Ovary (tissue), 9 donors: Measurements from ENCODE around the gene TOP2A. TPM values are rescaled to one million over a fixed set of nuclear protein-coding genes. Genes with fewer than 3 reads are reported as not detected.
A peak's percentile ranks its signal among the peaks of the same experiment; 100 is the strongest.

Experiments used
- DNase-seq, 5 donors: peaks; one replicate each; pipeline ENCODE4 v3.0.0-alpha.2; 2019 to 2020
- H3K27ac ChIP-seq, 2 donors: fragments of 200-600 bp; one replicate each; pipeline versions ENCODE4 v1.5.1 to v1.8.0; 2019 to 2022
- H3K27me3 ChIP-seq: fragments of 200-600 bp; one replicate; pipeline ENCODE4 v1.8.0; 2022
- H3K36me3 ChIP-seq: fragments of 200-600 bp; sonication (generic); one replicate; pipeline ENCODE4 v1.5.1; 2019
- H3K4me1 ChIP-seq: one replicate; pipeline ENCODE4 v1.8.1; 2013; ENCODE audit warnings: mild to moderate bottlenecking, moderate library complexity; ENCODE audit not compliant: insufficient read depth
- H3K4me3 ChIP-seq: fragments of 200-600 bp; sonication (generic); one replicate; pipeline ENCODE4 v1.5.1; 2017
- H3K9me3 ChIP-seq, 2 donors: fragments of 200-600 bp in 1 of 2; sonication (generic) in 1 of 2; one replicate each; pipeline versions ENCODE4 v1.5.1 to v1.8.1; 2013 to 2019; ENCODE audit warnings: mild to moderate bottlenecking in 1 of 2, moderate library complexity in 1 of 2
- CTCF ChIP-seq, 3 donors: fragments of 450-650 bp in 2 of 3; fragments of 200-600 bp in 1 of 3; IDR thresholded peaks; one replicate each; pipeline versions ENCODE4 v1.5.1 to v1.8.0; 2016 to 2022; ENCODE audit warnings: antibody characterized with exemption in 3 of 3, mild to moderate bottlenecking in 1 of 3
- EP300 ChIP-seq: sonication (generic); formaldehyde crosslinking; IDR thresholded peaks from one replicate; pipeline ENCODE4 v1.6.1; 2017; ENCODE audit warnings: antibody characterized with exemption
- POLR2A ChIP-seq: fragments of 450-650 bp; IDR thresholded peaks from one replicate; pipeline ENCODE4 v1.6.1; 2017; ENCODE audit warnings: antibody characterized with exemption, mild to moderate bottlenecking, moderate library complexity
- WGBS, 3 donors: extraction: QIAGEN DNeasy Blood & Tissue Kit in 1 of 3; methylation state at CpG; one replicate each; pipeline versions ENCODE4 v1.1.5 to v1.1.7; 2013 to 2017; 5-methylcytosine and 5-hydroxymethylcytosine counted together
- intact Hi-C, 4 donors: fragments of 100-400 bp; cut with DNase I; formaldehyde crosslinking; loops; one replicate each; pipeline versions ENCODE4 v1.11.0 to v1.15.1; 2022 to 2023
- polyA plus RNA-seq, 2 donors: library from polyadenylated mRNA; stranded (reverse); fragments of 200-250 nt in 1 of 2; fragments of 350-450 nt in 1 of 2; fragmentation: Illumina TruSeq in 1 of 2; extraction: RNeasy Lipid Tissue Mini Kit (QIAGEN cat#74804) in 1 of 2; gene quantifications; one replicate each; pipeline ENCODE4 v1.2.3, GENCODE V29; 2013 to 2014
- total RNA-seq, 7 donors: library from RNA; depleted of rRNA in 2 of 7; stranded (reverse); fragments of >200 nt in 2 of 7; fragmentation: NEBNext Ultra II Directional in 3 of 7; extraction: Animal tissue kit (Norgen Biotek cat#: 25700) in 3 of 7; gene quantifications; one replicate each; pipeline versions ENCODE4 v1.1.0 to v1.2.4, GENCODE V29; 2016 to 2023
- donor health status: DM: no; HTN: no; CAD: no; lungs with moderate emphysema.
- donor health status: DM: no; HTN: no; CAD: no.
- donor health status: Bipolar disorder and iron deficiency.
- donor health status: DM: yes; HTN: yes; CAD: no.
- donor health status: DM: no; HTN: no; CAD: no.
- donor health status: DM: yes; HTN: yes; CAD: no.

The TOP2A gene
- total and polyA plus RNA-seq, 9 donors, result 0.36 to 4.5 (median 1.2) TPM

- 53 to 68% (median 65%) methylated on average over 4 of the region's 4 CpGs for WGBS, 3 donors
- intact Hi-C loops, result loop anchor here in 1 of 4 donors (5.0 kb wide), 1 partner anchor 109 kb away; no protein-coding TSS in a partner anchor
- Histone ChIP-seq H3K27me3 (no peaks in the 10 kb centered on the region), H3K4me1 (peaks cover 44% of the 10 kb centered on the region), H3K4me3 (peak overlapping the region; percentile 74), H3K36me3 (no peaks in the 10 kb centered on the region), H3K9me3 (no peaks in the 10 kb centered on the region), H3K27ac (peak overlapping the region; percentile 60 to 89)
- no peak for DNase-seq
- TF ChIP-seq CTCF (IDR thresholded peaks at IDR 0.05) (no peak), POLR2A (no peak), EP300 (no peak)
Observed at GRCh38 chr17:40447806-40448205, 30.1 kb upstream of the TOP2A start.

GRCh38 chr17:40447148-40447644 is 29.5 kb upstream of the TOP2A start:
- 5 to 17% (median 7%) methylated on average over 8 of the region's 8 CpGs for WGBS, 3 donors
- H3K9me3 ChIP-seq, result no peaks in the 10 kb centered on the region
- no peaks in the 10 kb centered on the region for H3K36me3 ChIP-seq
- H3K27ac ChIP-seq, result peak overlapping the region; percentile 60 to 89
- peaks cover 39% of the 10 kb centered on the region for H3K4me1 ChIP-seq
- intact Hi-C loops, result loop anchor here in 1 of 4 donors (5.0 kb wide), 1 partner anchor 110 kb away; no protein-coding TSS in a partner anchor
- peak in 2 of 5 donors; percentile 58 to 67 for DNase-seq
- TF ChIP-seq EP300 (peak; percentile 82), POLR2A (peak; percentile 37), CTCF (IDR thresholded peaks at IDR 0.05) (peak in 1 of 3 donors; percentile 0)
- peak overlapping the region; percentile 74 for H3K4me3 ChIP-seq
- H3K27me3 ChIP-seq, result no peaks in the 10 kb centered on the region

GRCh38 chr17:40445751-40446468 is 28.2 kb upstream of the TOP2A start:
- peak in 1 of 3 donors; percentile 33 for TF ChIP-seq CTCF (IDR thresholded peaks at IDR 0.05)
- no peak for TF ChIP-seq EP300
- Histone ChIP-seq H3K27me3 (no peaks in the 10 kb centered on the region), H3K27ac (peak overlapping the region; percentile 74 to 89), H3K4me3 (peak overlapping the region; percentile 74), H3K36me3 (no peaks in the 10 kb centered on the region), H3K9me3 (no peaks in the 10 kb centered on the region), H3K4me1 (peaks cover 36% of the 10 kb centered on the region)
- no peak for DNase-seq
- intact Hi-C loops, result loop anchor here in 2 of 4 donors (2.0 to 5.0 kb wide), 2 partner anchors 111 to 113 kb away; no protein-coding TSS in a partner anchor
- 8 to 14% (median 9%) methylated on average over 11 of the region's 11 CpGs for WGBS, 3 donors

GRCh38 chr17:40443988-40444899 is 26.5 kb upstream of the TOP2A start:
- Histone ChIP-seq H3K36me3 (no peaks in the 10 kb centered on the region), H3K4me1 (peaks cover 27% of the 10 kb centered on the region), H3K27me3 (no peaks in the 10 kb centered on the region), H3K27ac (peak overlapping the region; percentile 89 to 98), H3K4me3 (peak overlapping the region; percentile 74), H3K9me3 (no peaks in the 10 kb centered on the region)
- DNase-seq, result peak in 4 of 5 donors; percentile 28 to 65 (median 56)
- 0 to 1% (median 1%) methylated on average over 15 of the region's 15 CpGs for WGBS, 3 donors
- intact Hi-C loops, result loop anchor here (2.0 to 5.0 kb wide), 7 partner anchors 33 to 115 kb away; no protein-coding TSS in a partner anchor
- no peak for TF ChIP-seq CTCF (IDR thresholded peaks at IDR 0.05)
- no peak for TF ChIP-seq POLR2A
- no peak for TF ChIP-seq EP300
